Right atrium auricular region (tissue), 2 donors: Measurements from ENCODE around the gene PALB2. TPM values are rescaled to one million over a fixed set of nuclear protein-coding genes. Genes with fewer than 3 reads are reported as not detected.

Source experiments
- DNase-seq: peaks from one replicate; pipeline ENCODE4 v3.0.0-alpha.2; 2019; ENCODE audit warnings: low spot score
- H3K27ac ChIP-seq, 2 donors: fragments of 200-600 bp; sonication (generic); 1 replicate in 1 of 2; 2 replicates in 1 of 2; pipeline ENCODE4 v1.5.1; 2016 to 2019
- H3K27me3 ChIP-seq, 2 donors: fragments of 200-600 bp; sonication (generic); one replicate each; pipeline versions ENCODE4 v1.5.1 to v1.6.0; 2017 to 2019
- H3K36me3 ChIP-seq: fragments of 200-600 bp; sonication (generic); one replicate; pipeline ENCODE4 v1.5.1; 2016
- H3K4me1 ChIP-seq, 2 donors: fragments of 200-600 bp; sonication (generic); one replicate each; pipeline versions ENCODE4 v1.5.1 to v1.6.0; 2017 to 2019
- H3K4me3 ChIP-seq, 2 donors: fragments of 200-600 bp; sonication (generic); 1 replicate in 1 of 2; 2 replicates in 1 of 2; pipeline ENCODE4 v1.5.1; 2017 to 2019; ENCODE audit warnings: mild to moderate bottlenecking in 1 of 2, moderate library complexity in 1 of 2
- H3K9me3 ChIP-seq, 2 donors: fragments of 200-600 bp; sonication (generic); one replicate each; pipeline ENCODE4 v1.5.1; 2019
- CTCF ChIP-seq, 2 donors: fragments of 200-600 bp; sonication (generic); IDR thresholded peaks; one replicate each; pipeline ENCODE4 v1.5.1; 2019; ENCODE audit warnings: antibody characterized with exemption in 2 of 2
- total RNA-seq, 2 donors: library from RNA; depleted of rRNA; stranded (reverse); fragments of >200 nt; gene quantifications; one replicate each; pipeline ENCODE4 v1.1.0, GENCODE V29; 2016

Gene PALB2
- total RNA-seq, 2 donors from 2014 or later, result 4.7 TPM

GRCh38 chr16:23663918-23664317, 22.8 kb upstream of the PALB2 start:
- H3K27ac ChIP-seq, result no peak overlapping the region
- H3K36me3 ChIP-seq, result peaks cover 93% of the 10 kb centered on the region
- no peaks in the 10 kb centered on the region for H3K9me3 ChIP-seq
- no peaks in the 10 kb centered on the region for H3K27me3 ChIP-seq
- no peaks in the 10 kb centered on the region for H3K4me1 ChIP-seq
- DNase-seq, result no peak
- no peak for TF ChIP-seq CTCF (IDR thresholded peaks at IDR 0.05)
- no peak overlapping the region for H3K4me3 ChIP-seq

- no peak for DNase-seq
- TF ChIP-seq CTCF (IDR thresholded peaks at IDR 0.05), result no peak
- H3K36me3 ChIP-seq, result peaks cover 12% of the 10 kb centered on the region
- no peaks in the 10 kb centered on the region for H3K9me3 ChIP-seq
- no peak overlapping the region for H3K27ac ChIP-seq
- no peaks in the 10 kb centered on the region for H3K4me1 ChIP-seq
- H3K4me3 ChIP-seq, result no peak overlapping the region
- H3K27me3 ChIP-seq, result no peaks in the 10 kb centered on the region
Measured at GRCh38 chr16:23651943-23652468, 10.9 kb upstream of the PALB2 start.

- no peak overlapping the region for H3K4me3 ChIP-seq
- no peaks in the 10 kb centered on the region for H3K9me3 ChIP-seq
- no peak for DNase-seq
- no peaks in the 10 kb centered on the region for H3K27me3 ChIP-seq
- no peak for TF ChIP-seq CTCF (IDR thresholded peaks at IDR 0.05)
- peaks cover 16% of the 10 kb centered on the region for H3K36me3 ChIP-seq
- H3K4me1 ChIP-seq, result no peaks in the 10 kb centered on the region
- H3K27ac ChIP-seq, result no peak overlapping the region
Measured at GRCh38 chr16:23650674-23651416, 9.7 kb upstream of the PALB2 start.

GRCh38 chr16:23642246-23642774, 1.2 kb upstream of the PALB2 start:
- H3K27ac ChIP-seq, result no peak overlapping the region
- H3K27me3 ChIP-seq, result no peaks in the 10 kb centered on the region
- H3K9me3 ChIP-seq, result no peaks in the 10 kb centered on the region
- H3K4me1 ChIP-seq, result peaks cover 0 to 23% of the 10 kb centered on the region in 2 donors
- H3K4me3 ChIP-seq, result peak overlapping the region; percentile 71 to 99
- TF ChIP-seq CTCF (IDR thresholded peaks at IDR 0.05), result no peak
- H3K36me3 ChIP-seq, result peaks cover 12% of the 10 kb centered on the region
- DNase-seq, result no peak

- Histone ChIP-seq H3K4me1 (peaks cover 0 to 23% of the 10 kb centered on the region in 2 donors), H3K27me3 (no peaks in the 10 kb centered on the region), H3K9me3 (no peaks in the 10 kb centered on the region), H3K36me3 (peaks cover 17% of the 10 kb centered on the region), H3K4me3 (peak overlapping the region; percentile 71 to 99), H3K27ac (peak overlapping the region; percentile 72 to 82)
- no peak for DNase-seq
- no peak for TF ChIP-seq CTCF (IDR thresholded peaks at IDR 0.05)
Measured at GRCh38 chr16:23640615-23640930, 537 bp downstream of the PALB2 start.
